HL-60 (cell line): ENCODE measurements around the gene STON2.

Source experiments
- CTCF ChIP-seq: IDR thresholded peaks from one replicate; pipeline ENCODE4 v1.5.1; 2011; ENCODE audit warnings: low read length, control low read depth, inconsistent platforms; ENCODE audit not compliant: insufficient read depth
- POLR2AphosphoS5 ChIP-seq: IDR thresholded peaks from 2 replicates; pipeline ENCODE4 v1.6.1; 2012; ENCODE audit warnings: low read depth
- REST ChIP-seq: IDR thresholded peaks from 2 replicates; pipeline ENCODE4 v1.6.1; 2012; ENCODE audit warnings: low read depth; ENCODE audit not compliant: insufficient replicate concordance
- SPI1 ChIP-seq: IDR thresholded peaks from 2 replicates; pipeline ENCODE4 v1.6.1; 2012; ENCODE audit warnings: low read depth, mild to moderate bottlenecking, borderline replicate concordance

GRCh38 chr14:81366214-81366613 is 33.9 kb downstream of the STON2 start:
- TF ChIP-seq CTCF (no peak), POLR2AphosphoS5 (no peak), SPI1 (no peak), REST (no peak)
